Smooth muscle cell (in vitro differentiated cells): Measurements from ENCODE around the gene IRAG1. TPM values are rescaled to one million over a fixed set of nuclear protein-coding genes. Genes with fewer than 3 reads are reported as not detected.

ENCODE experiments used
- DNase-seq: peaks from one replicate; lab custom pipeline; 2025; ENCODE audit not compliant: unreplicated experiment; lab: John Stamatoyannopoulos, UW
- H2AFZ ChIP-seq: fragments of 200-600 bp; sonication (generic); 2 replicates; pipeline ENCODE4 v1.6.0; 2016; ENCODE audit warnings: antibody characterized with exemption, low read depth, mild to moderate bottlenecking
- H3F3A ChIP-seq: fragments of 200-600 bp; sonication (generic); 2 replicates; pipeline ENCODE4 v1.6.0; 2017; ENCODE audit warnings: antibody characterized with exemption, low read depth
- H3K27ac ChIP-seq: fragments of 200-600 bp; sonication (generic); 2 replicates; pipeline ENCODE4 v1.5.1; 2016; ENCODE audit warnings: low read depth, mild to moderate bottlenecking
- H3K27me3 ChIP-seq: fragments of 200-600 bp; sonication (generic); 2 replicates; pipeline ENCODE4 v1.6.1; 2016; ENCODE audit warnings: low read depth, mild to moderate bottlenecking
- H3K36me3 ChIP-seq: fragments of 200-600 bp; sonication (generic); 2 replicates; pipeline ENCODE4 v1.5.1; 2016; ENCODE audit warnings: low read depth
- H3K4me1 ChIP-seq: fragments of 200-600 bp; sonication (generic); 2 replicates; pipeline ENCODE4 v1.5.1; 2016; ENCODE audit warnings: low read depth
- H3K4me2 ChIP-seq: fragments of 200-600 bp; sonication (generic); 2 replicates; pipeline ENCODE4 v1.6.0; 2016; ENCODE audit warnings: mild to moderate bottlenecking
- H3K4me3 ChIP-seq: fragments of 200-600 bp; sonication (generic); 2 replicates; pipeline ENCODE4 v1.5.1; 2016; ENCODE audit warnings: mild to moderate bottlenecking
- H3K79me2 ChIP-seq: fragments of 200-600 bp; sonication (generic); 2 replicates; pipeline ENCODE4 v1.6.0; 2016; ENCODE audit warnings: low read depth, mild to moderate bottlenecking
- H3K9ac ChIP-seq: fragments of 200-600 bp; sonication (generic); 2 replicates; pipeline ENCODE4 v1.6.0; 2016; ENCODE audit warnings: low read depth
- H3K9me3 ChIP-seq: fragments of 200-600 bp; sonication (generic); replicated peaks from 2 replicates; pipeline ENCODE4 v1.5.1; 2016; ENCODE audit warnings: low read depth
- H4K20me1 ChIP-seq: fragments of 200-600 bp; sonication (generic); 2 replicates; pipeline ENCODE4 v1.6.0; 2016; ENCODE audit warnings: low read depth
- CTCF ChIP-seq: fragments of 200-600 bp; sonication (generic); IDR thresholded peaks from 2 replicates; pipeline ENCODE4 v1.5.1; 2017; ENCODE audit warnings: borderline replicate concordance, mild to moderate bottlenecking, antibody characterized with exemption; ENCODE audit not compliant: insufficient read depth, poor library complexity, severe bottlenecking
- WGBS: methylation state at CpG from one replicate; pipeline ENCODE4 v1.1.7; 2016; ENCODE audit warnings: low lambda C conversion rate; 5-methylcytosine and 5-hydroxymethylcytosine counted together
- polyA plus RNA-seq: library from polyadenylated mRNA; unstranded; fragments of >200 nt; fragmentation: Nextera tagmentation; extraction: Ambion mirVana; gene quantifications from 2 replicates; pipeline ENCODE4 v1.2.1, GENCODE V29; 2016
- total RNA-seq: library from RNA; depleted of rRNA; stranded (reverse); fragments of >200 nt; gene quantifications from 2 replicates; pipeline ENCODE4 v1.2.3, GENCODE V29; 2014

Gene IRAG1
- total and polyA plus RNA-seq, 2 experiments from 2014 or later, result 2.5 to 4.4 TPM

DNA sequence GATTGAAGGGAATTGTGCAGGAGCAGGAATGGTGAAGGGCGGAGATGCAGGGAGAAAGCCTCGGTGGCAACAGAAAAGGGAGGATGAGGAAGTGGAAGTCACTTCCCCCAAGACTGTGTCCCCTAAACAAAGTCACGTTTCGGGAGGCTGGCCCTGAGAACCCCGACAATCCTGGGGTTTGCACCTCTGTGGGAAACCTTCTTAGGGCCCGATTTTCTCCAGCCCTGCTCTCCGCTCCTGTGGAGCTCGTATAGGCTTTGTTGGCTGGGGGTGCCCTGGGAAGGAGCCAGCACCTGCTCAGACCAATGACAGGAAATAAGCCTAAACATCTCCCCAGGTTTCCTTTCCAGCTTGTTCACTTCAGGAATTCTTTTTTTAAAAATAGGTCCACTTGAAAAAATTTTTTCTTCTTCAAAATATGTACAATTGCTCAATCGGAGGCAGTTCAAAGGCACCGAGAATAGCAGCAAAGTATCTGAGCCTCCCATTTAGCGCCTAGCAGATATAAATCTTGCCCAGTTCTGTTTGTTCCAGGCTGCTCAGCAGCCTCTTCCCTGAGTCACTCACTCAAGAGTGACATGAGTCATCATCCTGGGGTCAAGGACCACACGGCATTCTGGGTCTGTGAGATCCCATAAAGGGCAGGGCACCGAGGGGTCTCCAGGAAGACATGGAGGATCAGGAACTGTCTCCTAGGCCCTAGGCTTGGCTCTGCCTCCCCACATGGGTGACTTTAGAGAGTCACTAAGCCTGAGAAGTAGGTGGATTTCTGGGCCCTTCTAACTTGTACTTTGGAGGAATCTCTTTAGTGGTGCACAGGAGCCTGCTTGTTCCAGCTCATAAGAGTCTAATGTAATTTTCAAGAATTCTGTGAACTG, 34.0 kb downstream of the IRAG1 start:
- Histone ChIP-seq H4K20me1 (no peaks in the 10 kb centered on the region), H3K9ac (peak overlapping the region; percentile 36), H3K4me3 (no peak overlapping the region), H3K36me3 (no peaks in the 10 kb centered on the region), H2AFZ (no peak overlapping the region), H3F3A (peaks cover 11% of the 10 kb centered on the region), H3K9me3 (no peaks in the 10 kb centered on the region), H3K79me2 (no peaks in the 10 kb centered on the region), H3K27ac (peak overlapping the region; percentile 91), H3K4me2 (peak overlapping the region; percentile 40), H3K27me3 (no peaks in the 10 kb centered on the region), H3K4me1 (peaks cover 14% of the 10 kb centered on the region)
- TF ChIP-seq CTCF, result no peak
- no peak for DNase-seq
- 52% methylated on average over 13 of the region's 13 CpGs for WGBS

GRCh38 chr11:10658621-10659338, 34.8 kb downstream of the IRAG1 start:
- Histone ChIP-seq H2AFZ (no peak overlapping the region), H3K4me2 (peak overlapping the region; percentile 64), H3K27ac (peak overlapping the region; percentile 91), H3K4me1 (peaks cover 14% of the 10 kb centered on the region), H3K9me3 (no peaks in the 10 kb centered on the region), H3K9ac (peak overlapping the region; percentile 36), H3K27me3 (no peaks in the 10 kb centered on the region), H3K79me2 (no peaks in the 10 kb centered on the region), H3K36me3 (no peaks in the 10 kb centered on the region), H3F3A (peaks cover 11% of the 10 kb centered on the region), H4K20me1 (no peaks in the 10 kb centered on the region), H3K4me3 (no peak overlapping the region)
- no peak for DNase-seq
- no peak for TF ChIP-seq CTCF
- WGBS, result 81% methylated on average over 6 of the region's 6 CpGs

DNA sequence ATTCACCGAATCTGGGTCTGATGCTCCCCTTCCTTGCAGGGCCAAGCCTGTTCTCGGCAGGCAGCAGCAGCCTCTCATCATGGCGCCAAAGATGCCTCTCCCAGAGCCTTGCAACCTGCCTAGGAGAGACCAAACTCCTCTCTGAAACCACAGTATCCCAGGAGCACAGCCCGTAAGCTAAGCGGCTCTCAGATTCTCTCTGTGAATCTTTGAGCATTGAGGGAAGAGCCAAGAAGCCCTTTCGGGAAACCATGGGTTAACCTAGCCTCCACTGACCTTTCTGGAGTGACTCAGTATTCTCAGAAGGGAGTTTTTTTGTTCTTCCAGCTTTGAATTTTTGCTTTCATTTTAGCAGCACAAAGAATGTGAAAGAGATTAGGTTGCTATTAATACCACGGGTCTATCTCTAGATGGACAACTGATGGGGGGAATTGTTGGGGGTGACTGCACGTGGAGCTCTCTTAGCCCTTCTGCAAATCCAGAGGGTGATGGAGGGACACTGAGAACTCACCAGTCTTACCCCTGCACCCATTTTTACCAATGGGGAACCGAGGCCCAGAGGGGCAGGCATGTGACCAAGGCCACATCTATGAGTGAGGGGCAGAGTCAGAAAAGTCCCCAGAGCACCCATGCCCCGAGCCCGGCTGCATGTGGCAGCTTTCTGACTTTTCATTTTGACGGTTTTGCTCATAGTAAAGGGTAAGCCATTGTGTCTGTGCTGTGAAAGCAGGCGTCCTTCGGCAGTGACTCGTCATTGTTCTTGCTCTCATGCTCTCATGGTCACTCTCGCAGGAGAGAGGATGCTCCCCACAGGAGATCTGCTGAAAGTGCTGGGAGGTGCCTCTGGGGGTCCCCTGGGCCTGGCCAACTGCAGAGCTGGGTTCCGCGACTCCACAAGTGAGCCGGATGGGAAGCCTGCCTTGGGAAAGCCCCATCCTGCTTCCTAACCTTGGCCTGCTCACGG, 36.0 kb downstream of the IRAG1 start:
- no peaks in the 10 kb centered on the region for H3K36me3 ChIP-seq
- no peaks in the 10 kb centered on the region for H4K20me1 ChIP-seq
- no peaks in the 10 kb centered on the region for H3K79me2 ChIP-seq
- H3K4me3 ChIP-seq, result no peak overlapping the region
- H3K4me1 ChIP-seq, result peaks cover 14% of the 10 kb centered on the region
- H3K27me3 ChIP-seq, result no peaks in the 10 kb centered on the region
- peak overlapping the region; percentile 64 for H3K4me2 ChIP-seq
- H3K9ac ChIP-seq, result no peak overlapping the region
- no peak for DNase-seq
- WGBS, result 55% methylated on average over 20 of the region's 20 CpGs
- peaks cover 11% of the 10 kb centered on the region for H3F3A ChIP-seq
- no peaks in the 10 kb centered on the region for H3K9me3 ChIP-seq
- peak overlapping the region; percentile 29 for H2AFZ ChIP-seq
- H3K27ac ChIP-seq, result peak overlapping the region; percentile 91
- no peak for TF ChIP-seq CTCF
